ENCODE data around the gene PTPRG.

PTPRG gene

GRCh38 chr3:62003835-62004234 is 442.5 kb downstream of the PTPRG start:
- DNase-seq (ENCODE audit: low read depth), result no peak
- TF ChIP-seq, protein P1, sequence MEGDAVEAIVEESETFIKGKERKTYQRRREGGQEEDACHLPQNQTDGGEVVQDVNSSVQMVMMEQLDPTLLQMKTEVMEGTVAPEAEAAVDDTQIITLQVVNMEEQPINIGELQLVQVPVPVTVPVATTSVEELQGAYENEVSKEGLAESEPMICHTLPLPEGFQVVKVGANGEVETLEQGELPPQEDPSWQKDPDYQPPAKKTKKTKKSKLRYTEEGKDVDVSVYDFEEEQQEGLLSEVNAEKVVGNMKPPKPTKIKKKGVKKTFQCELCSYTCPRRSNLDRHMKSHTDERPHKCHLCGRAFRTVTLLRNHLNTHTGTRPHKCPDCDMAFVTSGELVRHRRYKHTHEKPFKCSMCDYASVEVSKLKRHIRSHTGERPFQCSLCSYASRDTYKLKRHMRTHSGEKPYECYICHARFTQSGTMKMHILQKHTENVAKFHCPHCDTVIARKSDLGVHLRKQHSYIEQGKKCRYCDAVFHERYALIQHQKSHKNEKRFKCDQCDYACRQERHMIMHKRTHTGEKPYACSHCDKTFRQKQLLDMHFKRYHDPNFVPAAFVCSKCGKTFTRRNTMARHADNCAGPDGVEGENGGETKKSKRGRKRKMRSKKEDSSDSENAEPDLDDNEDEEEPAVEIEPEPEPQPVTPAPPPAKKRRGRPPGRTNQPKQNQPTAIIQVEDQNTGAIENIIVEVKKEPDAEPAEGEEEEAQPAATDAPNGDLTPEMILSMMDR (conservative IDR thresholded peaks at IDR 0.05; ENCODE audit: low read depth, low read length), result no peak
- H3K4me3 ChIP-seq (ENCODE audit: low read length), result no peak overlapping the region

DNA sequence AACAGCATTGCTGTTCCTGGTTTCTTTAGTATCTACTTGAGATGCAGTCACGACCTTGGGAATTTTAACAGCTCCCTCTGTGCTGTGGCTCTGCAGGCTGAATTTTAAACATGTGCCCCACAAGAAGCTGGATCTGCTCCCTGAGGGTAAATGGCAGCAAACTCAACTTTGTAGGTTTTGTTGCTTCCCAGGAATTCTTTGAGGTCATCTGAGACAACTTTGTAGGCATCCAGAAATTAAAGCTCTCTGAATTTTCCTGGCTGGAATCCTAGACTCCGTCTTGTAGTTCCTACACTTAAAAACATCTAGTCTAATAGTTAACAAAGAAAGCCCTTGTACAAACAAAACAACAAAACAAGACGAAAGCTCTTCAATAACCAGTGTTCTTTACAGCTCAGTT is 445.7 kb downstream of the PTPRG start:
- TF ChIP-seq, protein P1 (conservative IDR thresholded peaks at IDR 0.05; ENCODE audit: low read depth, low read length), result no peak
- DNase-seq (ENCODE audit: low read depth), result no peak

GRCh38 chr3:62010989-62011388 is 449.6 kb downstream of the PTPRG start:
- DNase-seq (ENCODE audit: low read depth), result no peak
- no peak overlapping the region for H3K4me3 ChIP-seq (ENCODE audit: low read length)
- TF ChIP-seq, protein P1 (conservative IDR thresholded peaks at IDR 0.05; ENCODE audit: low read depth, low read length), result no peak

More for the DNA sequence above, 445.7 kb downstream of the PTPRG start:
- H3K4me3 ChIP-seq (ENCODE audit: low read length), result no peak overlapping the region

GRCh38 chr3:62011666-62012065 is 450.3 kb downstream of the PTPRG start:
- no peak overlapping the region for H3K4me3 ChIP-seq (ENCODE audit: low read length)
- TF ChIP-seq, protein P1 (conservative IDR thresholded peaks at IDR 0.05; ENCODE audit: low read depth, low read length), result no peak
- DNase-seq (ENCODE audit: low read depth), result no peak

- H3K4me3 ChIP-seq (ENCODE audit: low read length), result no peak overlapping the region
- DNase-seq (ENCODE audit: low read depth), result no peak
- TF ChIP-seq, protein P1 (conservative IDR thresholded peaks at IDR 0.05; ENCODE audit: low read depth, low read length), result no peak
Observed at GRCh38 chr3:62013951-62014350, 452.6 kb downstream of the PTPRG start.

DNA sequence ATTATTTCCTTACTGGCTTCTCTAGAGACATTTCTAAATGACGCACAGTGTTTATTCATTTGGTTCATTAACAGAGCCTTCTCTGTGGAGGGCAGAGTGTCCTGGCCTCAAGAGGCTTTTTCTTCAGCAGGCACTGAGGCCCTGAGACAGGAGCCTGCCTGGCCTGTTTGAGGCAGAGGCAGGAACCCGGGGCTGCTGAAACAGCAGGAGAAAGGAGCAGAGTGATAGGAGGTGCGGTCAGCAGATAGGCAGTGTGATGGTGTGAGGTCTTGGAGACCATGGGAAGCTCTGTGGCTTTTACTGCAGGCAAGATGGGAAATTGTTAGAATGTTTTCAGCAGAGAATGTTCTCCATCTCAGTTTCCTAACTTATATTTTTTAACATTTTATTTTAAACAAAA is 453.7 kb downstream of the PTPRG start:
- TF ChIP-seq, protein P1 (conservative IDR thresholded peaks at IDR 0.05; ENCODE audit: low read depth, low read length), result no peak
- H3K4me3 ChIP-seq (ENCODE audit: low read length), result no peak overlapping the region
- no peak for DNase-seq (ENCODE audit: low read depth)

GRCh38 chr3:62019906-62020305 is 458.5 kb downstream of the PTPRG start:
- no peak for DNase-seq (ENCODE audit: low read depth)
- no peak overlapping the region for H3K4me3 ChIP-seq (ENCODE audit: low read length)
- TF ChIP-seq, protein P1 (conservative IDR thresholded peaks at IDR 0.05; ENCODE audit: low read depth, low read length), result no peak
